CD4-positive, alpha-beta T cell treated with Interleukin-15 for 1 hour (primary cell): ENCODE measurements around the gene GRM3.
"Not testable (repeated sequence)": the region's sequence is repeated elsewhere in the genome, so short reads cannot be mapped to it uniquely, and the experiment has no call there.

Experiments used
- DNase-seq: peaks from one replicate; pipeline ENCODE4 v3.0.0-alpha.2; 2020

GRM3 gene

GRCh38 chr7:86643561-86644281 lies at the start of gene GRM3:
GRM3 (plus strand) TSS chr7:86643909; CDS start chr7:86765146, 121,237 bp downstream.
- DNase-seq, result no peak

- DNase-seq, result no peak
These were observed 45.4 kb upstream of the GRM3 start for GRCh38 chr7:86598311-86598710.

- DNase-seq, result no peak
These were observed 45.0 kb upstream of the GRM3 start for GRCh38 chr7:86598721-86599120.

GRCh38 chr7:86600506-86601290 lies 43.0 kb upstream of the GRM3 start:
- no peak for DNase-seq

GRCh38 chr7:86615711-86616110 lies 28.0 kb upstream of the GRM3 start:
- not testable (repeated sequence) for DNase-seq

GRCh38 chr7:86644282-86645224 lies 844 bp downstream of the GRM3 start:
- no peak for DNase-seq

- no peak for DNase-seq
These were observed 1.5 kb downstream of the GRM3 start for GRCh38 chr7:86645225-86645608.

- DNase-seq, result no peak
These were observed 2.1 kb downstream of the GRM3 start for GRCh38 chr7:86645676-86646276.

- DNase-seq, result no peak
These were observed 3.8 kb downstream of the GRM3 start for GRCh38 chr7:86647385-86648094.

- DNase-seq, result no peak
These were observed 4.5 kb downstream of the GRM3 start for GRCh38 chr7:86648169-86648568.

- DNase-seq, result no peak
These were observed 10.4 kb downstream of the GRM3 start for GRCh38 chr7:86653919-86654659.

- DNase-seq, result no peak
These were observed 14.2 kb downstream of the GRM3 start for GRCh38 chr7:86657948-86658347.

- no peak for DNase-seq
These were observed 17.3 kb downstream of the GRM3 start for GRCh38 chr7:86660950-86661462.

- DNase-seq, result no peak
These were observed 20.8 kb downstream of the GRM3 start for GRCh38 chr7:86664486-86664885.

GRCh38 chr7:86664991-86665390 lies 21.3 kb downstream of the GRM3 start:
- DNase-seq, result no peak

- DNase-seq, result no peak
These were observed 22.0 kb downstream of the GRM3 start for GRCh38 chr7:86665669-86666068.

- DNase-seq, result no peak
These were observed 24.0 kb downstream of the GRM3 start for GRCh38 chr7:86667732-86668131.

GRCh38 chr7:86668315-86668714 lies 24.6 kb downstream of the GRM3 start:
- no peak for DNase-seq

- no peak for DNase-seq
These were observed 44.1 kb downstream of the GRM3 start for GRCh38 chr7:86687831-86688230.

- no peak for DNase-seq
These were observed 45.7 kb downstream of the GRM3 start for GRCh38 chr7:86689363-86689762.

GRCh38 chr7:86692755-86693154 lies 49.0 kb downstream of the GRM3 start:
- DNase-seq, result no peak
